Gastroesophageal sphincter (tissue), 4 donors: ENCODE data around the gene FOXF1. TPM values are rescaled to one million over a fixed set of nuclear protein-coding genes. Genes with fewer than 3 reads are reported as not detected.

Source experiments
- ATAC-seq: fragments of 150-250 bp; one replicate; pipeline ENCODE4 v1.9.1; 2016; ENCODE audit warnings: mild to moderate bottlenecking, moderate library complexity
- H3K27ac ChIP-seq, 4 donors: fragments of 200-600 bp; sonication (generic) in 3 of 4; 1 replicate in 3 of 4; 2 replicates in 1 of 4; pipeline ENCODE4 v1.5.1; 2016 to 2019
- H3K27me3 ChIP-seq: fragments of 200-600 bp; sonication (generic); one replicate; pipeline ENCODE4 v1.5.1; 2019
- H3K36me3 ChIP-seq, 2 donors: fragments of 200-600 bp; sonication (generic); one replicate each; pipeline ENCODE4 v1.5.1; 2019; ENCODE audit warnings: control low read depth in 1 of 2
- H3K4me1 ChIP-seq, 3 donors: fragments of 200-600 bp; sonication (generic); 1 replicate in 2 of 3; 2 replicates in 1 of 3; pipeline ENCODE4 v1.5.1; 2016 to 2019; ENCODE audit warnings: control low read depth in 2 of 3
- H3K4me3 ChIP-seq, 2 donors: fragments of 200-600 bp; sonication (generic); one replicate each; pipeline ENCODE4 v1.5.1; 2019; ENCODE audit warnings: mild to moderate bottlenecking in 1 of 2, moderate library complexity in 1 of 2
- H3K9me3 ChIP-seq, 3 donors: fragments of 200-600 bp; sonication (generic); one replicate each; pipeline ENCODE4 v1.5.1; 2017 to 2019; ENCODE audit warnings: control low read depth in 2 of 3
- EP300 ChIP-seq: sonication (generic); formaldehyde crosslinking; IDR thresholded peaks from one replicate; pipeline ENCODE4 v1.6.1; 2017; ENCODE audit warnings: antibody characterized with exemption, mild to moderate bottlenecking
- POLR2A ChIP-seq, 2 donors: fragments of 450-650 bp; IDR thresholded peaks; one replicate each; pipeline ENCODE4 v1.6.1; 2017; ENCODE audit warnings: antibody characterized with exemption in 2 of 2, mild to moderate bottlenecking in 2 of 2, moderate library complexity in 1 of 2
- POLR2AphosphoS5 ChIP-seq: sonication (generic); formaldehyde crosslinking; IDR thresholded peaks from one replicate; pipeline ENCODE4 v1.6.1; 2017; ENCODE audit warnings: antibody characterized with exemption
- WGBS, 2 donors: methylation state at CpG; one replicate each; pipeline ENCODE4 v1.1.5; 2018; ENCODE audit warnings: low coverage in 1 of 2; 5-methylcytosine and 5-hydroxymethylcytosine counted together
- total RNA-seq, 4 donors: library from RNA; depleted of rRNA; stranded (reverse); fragments of >200 nt; gene quantifications; one replicate each; pipeline ENCODE4 v1.1.0, GENCODE V29; 2016
- TF ChIP-seq, protein P1 (sequence below), 4 experiments: fragments of 200-600 bp in 2 of 4; fragments of 450-650 bp in 2 of 4; sonication (generic) in 1 of 4; IDR thresholded peaks; one replicate each; pipeline ENCODE4 v1.5.1; 2017 to 2019; ENCODE audit warnings: antibody characterized with exemption in 4 of 4, mild to moderate bottlenecking in 2 of 4, moderate library complexity in 2 of 4

FOXF1 gene
- total RNA-seq, 4 donors from 2014 or later: 39.7 to 81.1 (median 59.3) TPM

DNA sequence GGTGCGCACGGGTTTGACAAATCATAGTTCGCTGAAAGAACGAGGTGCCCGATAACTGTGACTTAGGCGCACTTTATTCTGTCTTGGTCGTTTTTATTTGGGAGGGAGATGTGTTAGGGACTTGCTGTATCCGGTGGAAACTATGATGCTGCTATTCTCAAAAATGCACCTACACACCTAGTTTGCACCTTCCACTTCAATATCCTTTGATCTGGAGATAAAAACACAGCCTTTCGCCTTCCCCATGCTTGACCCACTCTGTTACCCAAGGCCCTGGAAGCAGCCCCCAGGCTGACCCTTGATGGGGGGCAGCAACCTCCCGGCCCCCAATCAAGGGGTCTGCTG lies 15.0 kb upstream of the FOXF1 start:
- peak overlapping the region in 1 of 2 donors; percentile 62 for H3K4me3 ChIP-seq
- peaks cover 0 to 93% (median 11%) of the 10 kb centered on the region in 3 donors for H3K4me1 ChIP-seq
- H3K9me3 ChIP-seq: no peaks in the 10 kb centered on the region
- peaks cover 59% of the 10 kb centered on the region for H3K27me3 ChIP-seq
- H3K36me3 ChIP-seq: no peaks in the 10 kb centered on the region
- TF ChIP-seq EP300 (no peak), POLR2AphosphoS5 (no peak), POLR2A (IDR thresholded peaks at IDR 0.05) (peak; percentile 5 to 23)
- TF ChIP-seq, protein P1, sequence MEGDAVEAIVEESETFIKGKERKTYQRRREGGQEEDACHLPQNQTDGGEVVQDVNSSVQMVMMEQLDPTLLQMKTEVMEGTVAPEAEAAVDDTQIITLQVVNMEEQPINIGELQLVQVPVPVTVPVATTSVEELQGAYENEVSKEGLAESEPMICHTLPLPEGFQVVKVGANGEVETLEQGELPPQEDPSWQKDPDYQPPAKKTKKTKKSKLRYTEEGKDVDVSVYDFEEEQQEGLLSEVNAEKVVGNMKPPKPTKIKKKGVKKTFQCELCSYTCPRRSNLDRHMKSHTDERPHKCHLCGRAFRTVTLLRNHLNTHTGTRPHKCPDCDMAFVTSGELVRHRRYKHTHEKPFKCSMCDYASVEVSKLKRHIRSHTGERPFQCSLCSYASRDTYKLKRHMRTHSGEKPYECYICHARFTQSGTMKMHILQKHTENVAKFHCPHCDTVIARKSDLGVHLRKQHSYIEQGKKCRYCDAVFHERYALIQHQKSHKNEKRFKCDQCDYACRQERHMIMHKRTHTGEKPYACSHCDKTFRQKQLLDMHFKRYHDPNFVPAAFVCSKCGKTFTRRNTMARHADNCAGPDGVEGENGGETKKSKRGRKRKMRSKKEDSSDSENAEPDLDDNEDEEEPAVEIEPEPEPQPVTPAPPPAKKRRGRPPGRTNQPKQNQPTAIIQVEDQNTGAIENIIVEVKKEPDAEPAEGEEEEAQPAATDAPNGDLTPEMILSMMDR (IDR thresholded peaks at IDR 0.05): no peak
- WGBS, 2 donors: 60% methylated on average over 8 of the region's 10 CpGs; no CpG with 5 or more reads in 1 of the 2 donors
- H3K27ac ChIP-seq: peak overlapping the region; percentile 94 to 99 (median 98)
- no peak for ATAC-seq

DNA sequence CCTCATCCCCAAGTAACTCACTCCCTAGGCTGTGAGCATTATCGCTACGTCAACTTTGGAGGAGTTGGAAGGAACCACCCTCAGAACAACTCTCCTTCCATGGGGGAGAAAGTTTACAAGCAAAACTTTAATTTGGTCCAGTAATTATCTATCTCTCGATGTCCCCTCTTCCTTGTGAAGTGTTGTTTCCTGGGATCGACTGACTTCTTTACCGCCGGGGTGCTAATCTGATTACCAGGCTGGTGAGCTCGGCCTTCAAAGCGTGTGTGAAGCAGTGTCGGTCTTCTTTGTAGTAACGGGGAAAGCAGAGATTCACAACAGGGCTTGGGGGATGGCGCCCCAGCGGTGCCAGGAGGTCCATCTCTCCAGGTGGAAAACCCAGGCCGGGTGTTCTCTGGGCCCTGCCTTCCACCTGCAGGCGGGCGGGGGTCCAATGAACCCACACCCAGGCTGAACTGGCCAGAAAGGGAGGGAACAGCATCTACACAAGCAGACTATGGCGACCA lies 14.5 kb upstream of the FOXF1 start:
- WGBS, 2 donors: 25 to 29% methylated on average over 4 to 10 of the region's 16 CpGs
- no peak for ATAC-seq
- Histone ChIP-seq H3K4me3 (peak overlapping the region; percentile 62 to 63), H3K4me1 (peaks cover 0 to 93% (median 13%) of the 10 kb centered on the region in 3 donors), H3K9me3 (no peaks in the 10 kb centered on the region), H3K27ac (peak overlapping the region; percentile 94 to 99 (median 98)), H3K36me3 (no peaks in the 10 kb centered on the region), H3K27me3 (peaks cover 64% of the 10 kb centered on the region)
- TF ChIP-seq POLR2AphosphoS5: no peak
- TF ChIP-seq POLR2A (IDR thresholded peaks at IDR 0.05): no peak
- TF ChIP-seq, protein P1 (IDR thresholded peaks at IDR 0.05): no peak
- no peak for TF ChIP-seq EP300

DNA sequence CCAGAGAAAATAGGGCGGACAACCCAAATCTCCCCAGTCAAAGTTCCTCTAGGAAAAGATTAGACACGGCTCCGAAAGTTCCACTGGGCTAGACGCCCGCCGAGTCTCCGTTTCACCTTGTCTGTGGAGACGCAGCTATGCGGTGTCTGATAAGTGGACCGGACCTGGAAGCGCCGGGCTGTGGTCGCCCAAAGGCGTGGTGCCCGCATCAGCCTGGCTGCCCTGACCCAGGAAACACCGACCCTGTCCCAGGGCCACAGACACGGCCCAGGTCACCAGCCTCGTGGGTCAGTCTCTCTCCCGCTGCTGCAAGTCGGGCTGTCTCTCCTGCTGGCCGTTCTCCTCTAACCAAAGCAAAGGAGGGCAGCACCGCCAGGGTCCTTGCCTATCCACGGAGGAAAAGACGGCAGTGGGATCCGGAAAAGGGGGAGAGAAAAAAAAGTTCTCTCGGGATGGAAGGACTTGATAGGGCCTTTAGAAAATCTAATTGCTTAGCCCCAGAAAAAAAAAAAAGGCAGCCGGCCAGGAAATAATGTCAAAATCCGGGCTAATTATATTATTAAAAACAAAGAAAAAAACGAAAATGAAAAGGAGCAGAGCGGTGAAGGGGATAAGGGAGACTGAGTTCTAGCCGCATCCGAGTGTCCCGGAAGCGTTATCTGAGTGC lies 13.9 kb upstream of the FOXF1 start:
- WGBS, 2 donors: 9 to 11% methylated on average over 8 to 13 of the region's 34 CpGs
- no peaks in the 10 kb centered on the region for H3K36me3 ChIP-seq
- H3K4me3 ChIP-seq: peak overlapping the region; percentile 62 to 63
- H3K4me1 ChIP-seq: peaks cover 0 to 93% (median 17%) of the 10 kb centered on the region in 3 donors
- peak overlapping the region; percentile 94 to 99 (median 98) for H3K27ac ChIP-seq
- peak in 1 of 2 donors; percentile 21 for TF ChIP-seq POLR2A (IDR thresholded peaks at IDR 0.05)
- TF ChIP-seq POLR2AphosphoS5: peak; percentile 4
- TF ChIP-seq, protein P1 (IDR thresholded peaks at IDR 0.05): no peak
- no peaks in the 10 kb centered on the region for H3K9me3 ChIP-seq
- peaks cover 67% of the 10 kb centered on the region for H3K27me3 ChIP-seq
- ATAC-seq: no peak

DNA sequence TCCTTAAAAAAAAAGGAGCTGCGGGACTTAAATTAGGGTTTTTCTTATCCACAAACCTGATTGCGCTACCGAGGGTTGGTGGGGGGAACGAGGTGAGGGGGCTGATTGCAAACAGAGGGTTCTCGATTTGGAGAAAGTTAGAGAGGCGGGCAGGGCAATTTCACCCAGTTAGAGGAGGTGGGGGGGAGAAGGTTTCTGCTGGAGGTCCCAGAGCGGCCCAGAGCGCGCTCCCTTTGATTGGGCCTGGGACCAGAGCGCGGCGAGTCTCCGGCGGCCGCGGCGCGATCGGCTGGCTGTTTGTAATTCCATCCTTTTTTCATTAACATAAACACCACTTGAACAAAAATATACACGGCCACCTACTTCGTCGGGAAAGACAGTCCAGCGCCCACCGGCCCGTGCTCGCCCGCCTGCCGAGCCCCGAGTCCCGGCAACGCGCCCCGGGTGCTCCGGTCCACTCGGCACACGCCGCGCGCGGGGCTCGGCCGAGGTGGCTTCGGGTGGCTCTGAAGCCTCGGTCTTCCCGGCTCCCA lies 13.3 kb upstream of the FOXF1 start:
- peak overlapping the region; percentile 62 to 63 for H3K4me3 ChIP-seq
- WGBS, 2 donors: 3% methylated on average over 15 to 19 of the region's 45 CpGs
- peak; percentile 17 for ATAC-seq
- H3K36me3 ChIP-seq: no peaks in the 10 kb centered on the region
- H3K4me1 ChIP-seq: peaks cover 0 to 93% (median 17%) of the 10 kb centered on the region in 3 donors
- peak overlapping the region; percentile 94 to 99 (median 98) for H3K27ac ChIP-seq
- no peak for TF ChIP-seq EP300
- peak; percentile 25 for TF ChIP-seq POLR2AphosphoS5
- peak in 1 of 2 donors; percentile 35 for TF ChIP-seq POLR2A (IDR thresholded peaks at IDR 0.05)
- TF ChIP-seq, protein P1 (IDR thresholded peaks at IDR 0.05): no peak
- peaks cover 72% of the 10 kb centered on the region for H3K27me3 ChIP-seq
- H3K9me3 ChIP-seq: no peaks in the 10 kb centered on the region
